Measurements from ENCODE around the gene BCL2L13.

DNA sequence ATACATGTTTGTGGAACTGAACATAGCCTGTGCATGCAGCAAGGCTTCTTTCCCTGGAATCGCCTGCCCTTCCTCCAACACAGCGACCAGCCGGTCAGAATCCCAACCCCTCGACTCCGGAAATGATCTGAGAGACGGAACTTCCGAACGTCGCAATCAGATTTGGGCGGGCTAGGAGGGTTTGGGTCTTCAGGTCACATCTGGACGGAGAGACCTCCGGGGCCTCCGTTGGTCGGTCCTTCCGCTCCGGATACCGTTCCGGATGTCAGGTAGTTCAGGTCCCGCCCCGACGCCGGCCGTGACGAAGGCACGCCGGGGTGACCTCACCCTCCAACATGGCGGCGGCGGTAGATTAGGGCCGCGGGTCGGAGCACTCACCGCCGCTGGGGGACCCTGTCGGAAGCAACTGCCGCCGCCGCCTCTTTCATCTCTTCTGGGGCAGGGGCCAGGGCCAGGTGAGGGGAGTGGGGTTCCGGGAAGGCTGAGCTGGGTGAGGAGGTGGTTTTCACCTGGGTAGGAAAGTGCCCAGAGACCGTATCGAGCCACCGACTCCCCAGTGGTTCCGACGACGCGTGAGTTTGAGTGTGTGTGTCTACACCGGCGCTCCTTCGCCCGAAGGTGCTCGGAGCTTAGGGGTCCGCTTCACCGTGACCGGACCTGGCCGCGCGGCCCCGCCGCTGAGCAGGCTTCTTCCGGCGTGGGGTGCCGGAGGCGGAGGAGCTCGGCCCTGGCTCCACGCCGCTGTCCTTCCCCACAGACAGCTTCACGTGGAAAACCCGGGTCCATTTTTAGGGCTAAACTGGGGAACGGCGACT lies at the start of gene BCL2L13:
- TF ChIP-seq, protein P1, sequence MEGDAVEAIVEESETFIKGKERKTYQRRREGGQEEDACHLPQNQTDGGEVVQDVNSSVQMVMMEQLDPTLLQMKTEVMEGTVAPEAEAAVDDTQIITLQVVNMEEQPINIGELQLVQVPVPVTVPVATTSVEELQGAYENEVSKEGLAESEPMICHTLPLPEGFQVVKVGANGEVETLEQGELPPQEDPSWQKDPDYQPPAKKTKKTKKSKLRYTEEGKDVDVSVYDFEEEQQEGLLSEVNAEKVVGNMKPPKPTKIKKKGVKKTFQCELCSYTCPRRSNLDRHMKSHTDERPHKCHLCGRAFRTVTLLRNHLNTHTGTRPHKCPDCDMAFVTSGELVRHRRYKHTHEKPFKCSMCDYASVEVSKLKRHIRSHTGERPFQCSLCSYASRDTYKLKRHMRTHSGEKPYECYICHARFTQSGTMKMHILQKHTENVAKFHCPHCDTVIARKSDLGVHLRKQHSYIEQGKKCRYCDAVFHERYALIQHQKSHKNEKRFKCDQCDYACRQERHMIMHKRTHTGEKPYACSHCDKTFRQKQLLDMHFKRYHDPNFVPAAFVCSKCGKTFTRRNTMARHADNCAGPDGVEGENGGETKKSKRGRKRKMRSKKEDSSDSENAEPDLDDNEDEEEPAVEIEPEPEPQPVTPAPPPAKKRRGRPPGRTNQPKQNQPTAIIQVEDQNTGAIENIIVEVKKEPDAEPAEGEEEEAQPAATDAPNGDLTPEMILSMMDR (IDR thresholded peaks at IDR 0.05): no peak
- TF ChIP-seq POLR2A (IDR thresholded peaks at IDR 0.05): peak in 2 of 4 donors; percentile 89 to 94

Data from stomach (tissue), 4 donors.